HL-60 (cell line): Measurements from ENCODE around the gene ARMC9.

ENCODE experiments used
- CTCF ChIP-seq: IDR thresholded peaks from one replicate; pipeline ENCODE4 v1.5.1; 2011; ENCODE audit warnings: low read length, control low read depth, inconsistent platforms; ENCODE audit not compliant: insufficient read depth
- GABPA ChIP-seq: IDR thresholded peaks from 2 replicates; pipeline ENCODE4 v1.6.1; 2012; ENCODE audit warnings: low read depth
- POLR2AphosphoS5 ChIP-seq: IDR thresholded peaks from 2 replicates; pipeline ENCODE4 v1.6.1; 2012; ENCODE audit warnings: low read depth
- SPI1 ChIP-seq: IDR thresholded peaks from 2 replicates; pipeline ENCODE4 v1.6.1; 2012; ENCODE audit warnings: low read depth, mild to moderate bottlenecking, borderline replicate concordance

- no peak for TF ChIP-seq CTCF
- TF ChIP-seq POLR2AphosphoS5, result no peak
- no peak for TF ChIP-seq GABPA
- TF ChIP-seq SPI1, result no peak
These were observed 119.1 kb downstream of the ARMC9 start for GRCh38 chr2:231317579-231317978.
